ENCODE data around the gene GSC2.

Gene GSC2

GRCh38 chr22:19137384-19138216, 12.5 kb downstream of the GSC2 start:
- DNase-seq (ENCODE audit: low read depth, low spot score) = no peak
- no peak overlapping the region for H3K4me3 ChIP-seq (ENCODE audit: low read depth, low read length)
- in situ Hi-C loops (cut with HindIII; ENCODE audit: low sequenced_read_pairs) = no loop called here
- TF ChIP-seq, protein P1, sequence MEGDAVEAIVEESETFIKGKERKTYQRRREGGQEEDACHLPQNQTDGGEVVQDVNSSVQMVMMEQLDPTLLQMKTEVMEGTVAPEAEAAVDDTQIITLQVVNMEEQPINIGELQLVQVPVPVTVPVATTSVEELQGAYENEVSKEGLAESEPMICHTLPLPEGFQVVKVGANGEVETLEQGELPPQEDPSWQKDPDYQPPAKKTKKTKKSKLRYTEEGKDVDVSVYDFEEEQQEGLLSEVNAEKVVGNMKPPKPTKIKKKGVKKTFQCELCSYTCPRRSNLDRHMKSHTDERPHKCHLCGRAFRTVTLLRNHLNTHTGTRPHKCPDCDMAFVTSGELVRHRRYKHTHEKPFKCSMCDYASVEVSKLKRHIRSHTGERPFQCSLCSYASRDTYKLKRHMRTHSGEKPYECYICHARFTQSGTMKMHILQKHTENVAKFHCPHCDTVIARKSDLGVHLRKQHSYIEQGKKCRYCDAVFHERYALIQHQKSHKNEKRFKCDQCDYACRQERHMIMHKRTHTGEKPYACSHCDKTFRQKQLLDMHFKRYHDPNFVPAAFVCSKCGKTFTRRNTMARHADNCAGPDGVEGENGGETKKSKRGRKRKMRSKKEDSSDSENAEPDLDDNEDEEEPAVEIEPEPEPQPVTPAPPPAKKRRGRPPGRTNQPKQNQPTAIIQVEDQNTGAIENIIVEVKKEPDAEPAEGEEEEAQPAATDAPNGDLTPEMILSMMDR (IDR thresholded peaks at IDR 0.05; ENCODE audit: low read depth, low read length) = no peak

DNA sequence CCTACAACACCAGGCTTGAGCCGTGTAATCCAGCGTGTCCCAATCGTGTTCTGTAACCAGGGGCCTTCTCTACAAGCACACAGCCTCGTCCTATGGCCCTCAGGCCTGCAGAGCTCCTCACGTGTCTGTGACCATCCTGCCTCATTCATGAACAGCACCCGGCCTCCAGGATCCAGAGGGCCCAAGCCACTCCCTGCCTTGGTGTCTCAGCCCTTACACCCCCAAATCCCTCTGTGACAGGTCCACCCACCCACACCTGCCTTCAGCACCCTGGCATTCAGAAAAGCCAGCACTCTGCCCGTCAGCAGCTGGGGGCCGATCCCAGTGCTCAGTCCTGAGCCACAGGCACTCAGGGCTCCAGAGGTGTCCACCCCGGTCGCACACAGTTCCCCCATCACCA, 13.2 kb downstream of the GSC2 start:
- DNase-seq (ENCODE audit: low read depth, low spot score) = no peak
- no peak overlapping the region for H3K4me3 ChIP-seq (ENCODE audit: low read depth, low read length)
- TF ChIP-seq, protein P1 (IDR thresholded peaks at IDR 0.05; ENCODE audit: low read depth, low read length) = no peak
- in situ Hi-C loops (cut with HindIII; ENCODE audit: low sequenced_read_pairs) = no loop called here

- no peak for DNase-seq (ENCODE audit: low read depth, low spot score)
- H3K4me3 ChIP-seq (ENCODE audit: low read depth, low read length) = no peak overlapping the region
- TF ChIP-seq, protein P1 (IDR thresholded peaks at IDR 0.05; ENCODE audit: low read depth, low read length) = no peak
- in situ Hi-C loops (cut with HindIII; ENCODE audit: low sequenced_read_pairs) = no loop called here
Measured at GRCh38 chr22:19134874-19135273, 15.2 kb downstream of the GSC2 start.

GRCh38 chr22:19134176-19134831, 15.8 kb downstream of the GSC2 start:
- TF ChIP-seq, protein P1 (IDR thresholded peaks at IDR 0.05; ENCODE audit: low read depth, low read length) = no peak
- H3K4me3 ChIP-seq (ENCODE audit: low read depth, low read length) = no peak overlapping the region
- no peak for DNase-seq (ENCODE audit: low read depth, low spot score)
- in situ Hi-C loops (cut with HindIII; ENCODE audit: low sequenced_read_pairs) = no loop called here

DNA sequence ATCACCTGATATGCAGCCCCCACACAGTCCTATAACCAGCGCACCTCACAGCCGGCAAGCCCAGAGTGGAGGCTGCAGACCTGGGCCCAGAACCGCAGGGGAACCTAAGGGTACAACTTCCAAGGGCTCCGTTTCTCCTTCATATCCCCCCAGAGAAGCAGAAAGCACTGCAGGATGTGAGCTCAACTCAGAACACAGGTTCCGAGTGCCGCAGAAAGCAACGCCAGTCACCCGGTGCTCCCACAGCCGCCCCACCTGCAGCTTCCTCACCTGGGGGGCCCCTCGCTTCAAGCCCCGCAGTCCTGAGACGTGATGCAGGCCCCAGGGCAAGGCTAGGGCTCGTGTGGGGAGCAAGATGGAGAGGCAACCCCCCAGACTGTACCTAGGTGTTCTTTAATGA, 16.5 kb downstream of the GSC2 start:
- no peak overlapping the region for H3K4me3 ChIP-seq (ENCODE audit: low read depth, low read length)
- DNase-seq (ENCODE audit: low read depth, low spot score) = no peak
- in situ Hi-C loops (cut with HindIII; ENCODE audit: low sequenced_read_pairs) = no loop called here
- TF ChIP-seq, protein P1 (IDR thresholded peaks at IDR 0.05; ENCODE audit: low read depth, low read length) = no peak

DNA sequence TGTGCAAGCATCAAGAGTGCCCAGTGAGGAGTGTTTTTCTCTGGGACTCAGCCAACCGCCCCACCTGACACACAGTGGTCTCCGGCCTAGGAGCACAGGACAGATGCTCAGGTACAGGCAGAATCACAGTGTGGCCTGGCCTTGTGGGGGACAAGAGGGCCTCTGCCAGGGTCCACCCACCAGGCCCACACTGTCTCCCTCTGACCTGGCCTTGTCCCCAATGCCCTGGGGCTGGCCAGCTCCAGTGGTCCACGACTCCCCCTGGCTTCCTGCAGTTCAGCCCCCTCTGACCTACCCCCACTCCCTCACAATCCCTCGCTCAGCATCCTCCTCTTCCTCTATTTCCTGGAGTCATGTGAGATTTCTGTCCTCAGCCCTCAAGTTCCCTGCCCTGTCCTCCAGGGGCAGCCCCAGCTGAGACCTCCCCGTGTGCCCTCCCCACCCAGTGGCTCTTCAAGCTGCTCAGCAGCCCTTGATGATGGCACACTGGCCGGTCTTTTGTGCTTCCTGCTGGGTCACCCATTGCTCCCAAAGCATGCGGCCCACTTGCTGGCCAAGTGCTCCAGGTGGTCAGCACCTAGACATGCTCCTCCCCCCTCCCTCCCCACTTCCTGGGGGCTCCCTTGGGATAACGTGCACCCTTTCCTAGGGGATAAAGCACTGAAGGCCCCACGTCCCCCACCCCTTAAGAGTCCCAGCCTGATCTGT, 17.2 kb downstream of the GSC2 start:
- no peak for DNase-seq (ENCODE audit: low read depth, low spot score)
- TF ChIP-seq, protein P1 (IDR thresholded peaks at IDR 0.05; ENCODE audit: low read depth, low read length) = no peak
- no peak overlapping the region for H3K4me3 ChIP-seq (ENCODE audit: low read depth, low read length)
- in situ Hi-C loops (cut with HindIII; ENCODE audit: low sequenced_read_pairs) = no loop called here
